ENCODE results near the gene TTC7B.

GRCh38 chr14:90534838-90535555, 281.2 kb downstream of the TTC7B start:
- TF ChIP-seq CTCF (optimal IDR thresholded peaks at IDR 0.05 in 1 of 3, IDR thresholded peaks at IDR 0.05 in 1 of 3, conservative IDR thresholded peaks at IDR 0.05 in 1 of 3; ENCODE audit: extremely low read depth in 1 of 3, insufficient read depth in 2 of 3, low read length in 3 of 3) (no peak), EZH2 (IDR thresholded peaks at IDR 0.05; ENCODE audit: low read length) (no peak)

All from keratinocyte (primary cell).